Fibroblast of the aortic adventitia (primary cell): ENCODE measurements around the gene RDX. TPM values are rescaled to one million over a fixed set of nuclear protein-coding genes. Genes with fewer than 3 reads are reported as not detected.

Experiments
- DNase-seq: peaks from one replicate; pipeline ENCODE4 v3.0.0-alpha.2; 2010; ENCODE audit warnings: low read depth
- H3K4me3 ChIP-seq: 2 replicates; pipeline ENCODE4 v1.5.1; 2011; ENCODE audit warnings: low read depth, mild to moderate bottlenecking, control low read depth, low read length, moderate library complexity
- CTCF ChIP-seq: IDR thresholded peaks from 2 replicates; pipeline ENCODE4 v1.5.1; 2011; ENCODE audit warnings: mild to moderate bottlenecking, low read length, control low read depth, inconsistent platforms; ENCODE audit not compliant: insufficient read depth
- total RNA-seq: library from RNA; depleted of rRNA; stranded (reverse); fragments of >200 nt; gene quantifications from 2 replicates; pipeline ENCODE4 v1.2.3, GENCODE V29; 2012; ENCODE audit warnings: low replicate concordance

Gene RDX
- total RNA-seq, 1 donor = 108 TPM

GRCh38 chr11:110152199-110152598, 144.2 kb downstream of the RDX start:
- no peak overlapping the region for H3K4me3 ChIP-seq
- no peak for DNase-seq
- TF ChIP-seq CTCF = no peak

- DNase-seq = peak; percentile 93
- no peak for TF ChIP-seq CTCF
- no peak overlapping the region for H3K4me3 ChIP-seq
These were observed 147.4 kb downstream of the RDX start for GRCh38 chr11:110148775-110149744.

- no peak for TF ChIP-seq CTCF
- peak; percentile 97 for DNase-seq
- H3K4me3 ChIP-seq = no peak overlapping the region
These were observed 148.3 kb downstream of the RDX start for GRCh38 chr11:110147962-110148709.

GRCh38 chr11:110141812-110142211, 154.6 kb downstream of the RDX start:
- H3K4me3 ChIP-seq = no peak overlapping the region
- TF ChIP-seq CTCF = no peak
- DNase-seq = no peak

GRCh38 chr11:110134110-110134509, 162.3 kb downstream of the RDX start:
- TF ChIP-seq CTCF = no peak
- H3K4me3 ChIP-seq = no peak overlapping the region
- no peak for DNase-seq

- H3K4me3 ChIP-seq = no peak overlapping the region
- TF ChIP-seq CTCF = no peak
- DNase-seq = no peak
These were observed 163.3 kb downstream of the RDX start for GRCh38 chr11:110133160-110133559.
